ENCODE data around the gene SPACDR.

Gene SPACDR

GRCh38 chr7:100485471-100485876 is 21.4 kb upstream of the SPACDR start:
- DNase-seq (ENCODE audit: low read depth in 1 of 2, low spot score in 1 of 2) = no peak

GRCh38 chr7:100484673-100485045 is 20.6 kb upstream of the SPACDR start:
- DNase-seq (ENCODE audit: low read depth in 1 of 2, low spot score in 1 of 2) = no peak

- peak; percentile 24 to 40 for DNase-seq (ENCODE audit: low read depth in 1 of 2, low spot score in 1 of 2)
Measured at GRCh38 chr7:100483722-100484672, 19.9 kb upstream of the SPACDR start, which contains the start of gene NYAP1. NYAP1 (plus strand) TSS chr7:100483927; CDS start chr7:100485312, 1,385 bp downstream.

- DNase-seq (ENCODE audit: low read depth in 1 of 2, low spot score in 1 of 2) = peak; percentile 69 to 78
Measured at GRCh38 chr7:100483090-100483721, 19.1 kb upstream of the SPACDR start.

- no peak for DNase-seq (ENCODE audit: low read depth in 1 of 2, low spot score in 1 of 2)
Measured at GRCh38 chr7:100482728-100483089, 18.6 kb upstream of the SPACDR start.

GRCh38 chr7:100481466-100481865 is 17.4 kb upstream of the SPACDR start:
- no peak for DNase-seq (ENCODE audit: low read depth in 1 of 2, low spot score in 1 of 2)

- peak; percentile 86 to 88 for DNase-seq (ENCODE audit: low read depth in 1 of 2, low spot score in 1 of 2)
Measured at GRCh38 chr7:100478958-100479660, 15.0 kb upstream of the SPACDR start, which contains the start of gene TSC22D4. TSC22D4 (minus strand) TSS chr7:100479214; CDS start chr7:100478038, 1,176 bp downstream.

- DNase-seq (ENCODE audit: low read depth in 1 of 2, low spot score in 1 of 2) = no peak
Measured at GRCh38 chr7:100477871-100478267, 13.8 kb upstream of the SPACDR start.

GRCh38 chr7:100476903-100477870 is 13.1 kb upstream of the SPACDR start:
- DNase-seq (ENCODE audit: low read depth in 1 of 2, low spot score in 1 of 2) = no peak

GRCh38 chr7:100476101-100476780 is 12.2 kb upstream of the SPACDR start:
- DNase-seq (ENCODE audit: low read depth in 1 of 2, low spot score in 1 of 2) = no peak

GRCh38 chr7:100475549-100475948 is 11.5 kb upstream of the SPACDR start:
- DNase-seq (ENCODE audit: low read depth in 1 of 2, low spot score in 1 of 2) = no peak

GRCh38 chr7:100472854-100473499 is 8.9 kb upstream of the SPACDR start:
- no peak for DNase-seq (ENCODE audit: low read depth in 1 of 2, low spot score in 1 of 2)

- no peak for DNase-seq (ENCODE audit: low read depth in 1 of 2, low spot score in 1 of 2)
Measured at GRCh38 chr7:100472121-100472851, 8.2 kb upstream of the SPACDR start.

GRCh38 chr7:100471021-100471420 is 7.0 kb upstream of the SPACDR start:
- no peak for DNase-seq (ENCODE audit: low read depth in 1 of 2, low spot score in 1 of 2)

GRCh38 chr7:100469227-100470044 is 5.4 kb upstream of the SPACDR start:
- DNase-seq (ENCODE audit: low read depth in 1 of 2, low spot score in 1 of 2) = peak; percentile 73 to 88

- DNase-seq (ENCODE audit: low read depth in 1 of 2, low spot score in 1 of 2) = no peak
Measured at GRCh38 chr7:100467638-100468373, 3.7 kb upstream of the SPACDR start.
